PC-3 (cell line): ENCODE data around the gene VPS41. TPM values are rescaled to one million over a fixed set of nuclear protein-coding genes. Genes with fewer than 3 reads are reported as not detected.

Experiments
- ATAC-seq: fragments of 200-7000 bp; cut with Tn5 transposase; 2 replicates; pipeline ENCODE4 v1.9.1; 2020; ENCODE audit warnings: mild to moderate bottlenecking, moderate library complexity
- BruUV-seq: library from RNA; stranded (reverse); fragments of 400-500 nt; replicated peaks from 2 replicates; lab custom pipeline; 2021; lab: Mats Ljungman, UMichigan
- CTCF ChIA-PET: fragments of 300-600 bp; sonication (Branson Sonifier 250); formaldehyde crosslinking; loops from one replicate; lab custom pipeline; 2022; ENCODE audit warnings: antibody characterized with exemption; lab: Charles Lee
- POLR2A ChIA-PET: fragments of 300-600 bp; sonication (Branson Sonifier 250); formaldehyde crosslinking; loops from one replicate; lab custom pipeline; 2022; ENCODE audit warnings: antibody characterized with exemption; ENCODE audit not compliant: unreplicated experiment; lab: Charles Lee
- DNase-seq: peaks from one replicate; pipeline ENCODE4 v3.0.0-alpha.2; 2015
- H2AFZ ChIP-seq: fragments of 300-600 bp; sonication (generic); 2 replicates; pipeline ENCODE4 v1.6.0; 2016; ENCODE audit warnings: antibody characterized with exemption, low read length
- H3F3A ChIP-seq: fragments of 300-600 bp; sonication (generic); one replicate; pipeline ENCODE4 v1.6.0; 2017; ENCODE audit warnings: antibody characterized with exemption, low read length, control low read depth, mild to moderate bottlenecking; ENCODE audit not compliant: unreplicated experiment
- H3K27ac ChIP-seq: fragments of 300-600 bp; sonication (generic); 2 replicates; pipeline ENCODE4 v1.5.1; 2016; ENCODE audit warnings: mild to moderate bottlenecking, low read length
- H3K27me3 ChIP-seq: fragments of 300-600 bp; sonication (generic); 2 replicates; pipeline ENCODE4 v1.6.1; 2016; ENCODE audit warnings: low read length, mixed read lengths
- H3K36me3 ChIP-seq: fragments of 300-600 bp; sonication (generic); 2 replicates; pipeline ENCODE4 v1.6.1; 2016; ENCODE audit warnings: low read depth, mixed run types, low read length, mixed read lengths
- H3K4me1 ChIP-seq: fragments of 300-600 bp; sonication (generic); 2 replicates; pipeline ENCODE4 v1.5.1; 2016; ENCODE audit warnings: low read length; ENCODE audit not compliant: insufficient read depth
- H3K4me2 ChIP-seq: fragments of 300-600 bp; sonication (generic); 2 replicates; pipeline ENCODE4 v1.6.0; 2016; ENCODE audit warnings: low read length
- H3K4me3 ChIP-seq: fragments of 300-600 bp; sonication (generic); 2 replicates; pipeline ENCODE4 v1.5.1; 2016; ENCODE audit warnings: mild to moderate bottlenecking, low read length, mixed read lengths
- H3K79me2 ChIP-seq: fragments of 300-600 bp; sonication (generic); 2 replicates; pipeline ENCODE4 v1.6.1; 2017; ENCODE audit warnings: low read length, mixed read lengths
- H3K9ac ChIP-seq: fragments of 300-600 bp; sonication (generic); 2 replicates; pipeline ENCODE4 v1.6.0; 2016; ENCODE audit warnings: mild to moderate bottlenecking, low read length
- H3K9me2 ChIP-seq: fragments of 300-600 bp; sonication (generic); replicated peaks from 2 replicates; pipeline ENCODE4 v1.6.1; 2016; ENCODE audit warnings: mixed run types, low read length, mixed read lengths
- H3K9me3 ChIP-seq: fragments of 300-600 bp; sonication (generic); 2 replicates; pipeline ENCODE4 v1.6.1; 2016; ENCODE audit warnings: low read length, mixed read lengths
- H4K20me1 ChIP-seq: fragments of 300-600 bp; sonication (generic); 2 replicates; pipeline ENCODE4 v1.6.1; 2016; ENCODE audit warnings: low read length, mixed read lengths
- CTCF ChIP-seq: fragments of 300-600 bp; sonication (generic); conservative IDR thresholded peaks from 2 replicates; pipeline ENCODE4 v1.5.1; 2017; ENCODE audit warnings: antibody characterized with exemption, low read depth, mild to moderate bottlenecking, low read length
- EZH2 ChIP-seq: fragments of 300-600 bp; sonication (generic); IDR thresholded peaks from one replicate; pipeline ENCODE4 v1.6.1; 2017; ENCODE audit warnings: antibody characterized with exemption, mild to moderate bottlenecking, low read length; ENCODE audit not compliant: unreplicated experiment
- EZH2phosphoT487 ChIP-seq: fragments of 300-600 bp; sonication (generic); IDR thresholded peaks from 2 replicates; pipeline ENCODE4 v1.6.1; 2018; ENCODE audit warnings: mild to moderate bottlenecking, antibody characterized with exemption, low read length, borderline replicate concordance
- intact Hi-C: fragments of 100-400 bp; cut with micrococcal nuclease; formaldehyde crosslinking; loops from 2 replicates; pipeline ENCODE4 v1.9.0; 2023
- total RNA-seq: library from RNA; depleted of rRNA; stranded (reverse); fragments of >200 nt; gene quantifications from 2 replicates; pipeline ENCODE4 v1.2.3, GENCODE V29; 2014

VPS41 gene
- total RNA-seq, 1 experiment from 2014 or later, result 35.2 TPM

GRCh38 chr7:38842746-38843145, 66.2 kb downstream of the VPS41 start:
- Histone ChIP-seq H3K9me3 (no peaks in the 10 kb centered on the region), H3K9me2 (no peaks in the 10 kb centered on the region), H3K9ac (no peak overlapping the region), H3K79me2 (no peaks in the 10 kb centered on the region), H3K4me3 (no peak overlapping the region), H3K27me3 (no peaks in the 10 kb centered on the region), H2AFZ (no peak overlapping the region), H3K4me1 (peaks cover 11% of the 10 kb centered on the region), H4K20me1 (no peaks in the 10 kb centered on the region), H3F3A (no peaks in the 10 kb centered on the region), H3K36me3 (no peaks in the 10 kb centered on the region), H3K27ac (no peak overlapping the region), H3K4me2 (no peak overlapping the region)
- intact Hi-C loops, result no loop called here
- CTCF ChIA-PET, result no interaction called here
- TF ChIP-seq EZH2 (no peak), CTCF (no peak), EZH2phosphoT487 (no peak)
- ATAC-seq, result no peak
- BruUV-seq, result no TSS peak
- DNase-seq, result no peak
- POLR2A ChIA-PET, result no interaction called here

GRCh38 chr7:38840736-38841460, 68.1 kb downstream of the VPS41 start:
- TF ChIP-seq EZH2 (no peak), EZH2phosphoT487 (no peak), CTCF (no peak)
- Histone ChIP-seq H3F3A (no peaks in the 10 kb centered on the region), H3K36me3 (no peaks in the 10 kb centered on the region), H3K9me3 (no peaks in the 10 kb centered on the region), H3K9me2 (no peaks in the 10 kb centered on the region), H4K20me1 (no peaks in the 10 kb centered on the region), H3K27me3 (no peaks in the 10 kb centered on the region), H3K4me1 (peaks cover 5% of the 10 kb centered on the region; the same call in 1 of the 2 replicates), H3K4me2 (no peak overlapping the region), H3K79me2 (no peaks in the 10 kb centered on the region), H3K4me3 (no peak overlapping the region), H2AFZ (no peak overlapping the region), H3K27ac (no peak overlapping the region), H3K9ac (no peak overlapping the region)
- CTCF ChIA-PET, result no interaction called here
- POLR2A ChIA-PET, result no interaction called here
- intact Hi-C loops, result no loop called here
- BruUV-seq, result no TSS peak
- DNase-seq (peak; percentile 44), ATAC-seq (peak; percentile 51; the same call in 1 of the 2 replicates)

- TF ChIP-seq EZH2 (no peak), CTCF (no peak), EZH2phosphoT487 (no peak)
- no peaks in the 10 kb centered on the region for H3K27me3 ChIP-seq
- no peak for DNase-seq
- H3K9ac ChIP-seq, result no peak overlapping the region
- ChIA-PET CTCF (no interaction called here), POLR2A (no interaction called here)
- peaks cover 5% of the 10 kb centered on the region; the same call in 1 of the 2 replicates for H3K4me1 ChIP-seq
- H4K20me1 ChIP-seq, result no peaks in the 10 kb centered on the region
- ATAC-seq, result no peak
- no peaks in the 10 kb centered on the region for H3F3A ChIP-seq
- H3K9me3 ChIP-seq, result no peaks in the 10 kb centered on the region
- H3K36me3 ChIP-seq, result no peaks in the 10 kb centered on the region
- no peak overlapping the region for H3K4me2 ChIP-seq
- no peaks in the 10 kb centered on the region for H3K9me2 ChIP-seq
- BruUV-seq, result no TSS peak
- H3K79me2 ChIP-seq, result no peaks in the 10 kb centered on the region
- H2AFZ ChIP-seq, result no peak overlapping the region
- intact Hi-C loops, result no loop called here
- H3K27ac ChIP-seq, result no peak overlapping the region
- H3K4me3 ChIP-seq, result no peak overlapping the region
These were observed 69.1 kb downstream of the VPS41 start for GRCh38 chr7:38839851-38840250.
